HG03571 (cell line): ENCODE measurements around the gene KLF12.

Source experiments
- ATAC-seq: cut with Tn5 transposase; IDR thresholded peaks from one replicate; pipeline ENCODE4 v1.9.1; 2021; ENCODE audit not compliant: unreplicated experiment

KLF12 gene

GRCh38 chr13:74104661-74105275, 29.4 kb downstream of the KLF12 start:
- no peak for ATAC-seq

- ATAC-seq = no peak
These were observed 30.1 kb downstream of the KLF12 start for GRCh38 chr13:74103970-74104555.

DNA sequence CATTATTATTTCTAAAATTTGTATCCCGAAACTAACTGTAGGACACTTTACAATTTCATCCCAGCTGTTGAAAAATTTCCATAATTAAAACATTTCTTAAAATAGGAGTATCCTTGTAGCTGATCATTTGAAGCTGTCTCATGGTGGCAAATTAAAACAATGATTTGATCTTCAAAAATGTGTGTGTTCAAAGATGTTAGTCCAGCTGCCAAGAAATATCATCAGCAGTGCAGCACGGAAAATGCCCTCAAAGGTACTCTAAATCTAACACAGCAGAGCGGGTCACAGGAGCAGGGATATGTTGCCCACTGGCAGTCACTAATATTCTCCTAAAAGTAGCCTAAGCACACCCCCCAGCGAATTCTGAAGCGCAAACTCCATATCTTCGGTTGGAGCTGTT, 31.0 kb downstream of the KLF12 start:
- ATAC-seq = no peak

DNA sequence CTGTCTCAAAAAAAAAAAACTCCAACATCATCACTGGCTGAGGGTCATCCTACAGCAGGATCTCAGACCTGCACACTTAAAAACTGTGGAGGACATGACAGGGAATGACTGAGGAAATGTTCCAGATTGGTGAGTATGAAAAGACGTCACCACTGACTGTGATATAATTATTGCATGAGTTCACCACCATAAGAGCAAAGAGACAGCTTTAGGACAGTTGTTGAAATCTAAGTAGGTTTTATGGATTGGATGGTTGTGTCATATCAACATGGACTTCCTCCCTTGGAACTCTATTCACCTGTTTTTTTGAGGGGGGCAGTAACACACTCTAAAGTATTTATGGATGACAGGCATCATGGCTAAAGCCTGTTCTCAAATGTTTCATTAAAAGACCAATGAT, 31.5 kb downstream of the KLF12 start:
- ATAC-seq = no peak

DNA sequence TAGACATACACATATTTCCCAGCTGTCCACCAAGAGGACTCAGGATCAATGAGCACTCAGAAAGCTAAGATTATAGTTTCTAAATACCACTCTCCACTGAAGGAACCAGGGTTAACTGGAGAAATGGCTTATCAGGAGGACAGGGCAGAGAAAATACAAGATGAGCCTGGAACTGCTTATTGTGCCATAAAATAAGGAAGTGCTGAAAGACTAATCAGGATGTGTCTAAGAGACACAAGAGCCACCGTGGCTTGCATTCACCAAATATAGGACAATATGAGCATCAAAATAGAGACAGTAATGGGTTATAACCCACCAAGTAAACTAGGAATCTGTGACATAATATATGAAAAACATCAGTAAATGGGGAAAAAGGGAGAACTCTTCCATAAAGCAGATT, 32.8 kb downstream of the KLF12 start:
- no peak for ATAC-seq

DNA sequence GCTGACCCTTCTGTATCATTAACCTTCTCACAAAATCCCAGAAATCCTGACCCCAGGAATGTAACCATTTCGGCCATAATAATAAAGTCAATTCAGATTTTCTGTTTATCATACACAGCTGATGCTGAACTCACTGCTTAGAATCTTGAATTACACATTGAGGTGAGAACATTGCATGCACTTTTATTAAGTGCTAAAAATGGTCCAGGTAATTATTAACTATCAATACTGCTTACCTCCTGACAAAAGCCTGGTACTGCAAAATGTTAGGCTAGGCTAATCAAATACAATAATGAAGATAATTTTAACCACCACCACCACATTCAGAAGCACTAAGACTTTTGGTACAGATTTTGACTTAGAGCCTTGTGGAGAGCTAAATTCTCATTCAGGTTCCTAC, 36.1 kb downstream of the KLF12 start:
- no peak for ATAC-seq

DNA sequence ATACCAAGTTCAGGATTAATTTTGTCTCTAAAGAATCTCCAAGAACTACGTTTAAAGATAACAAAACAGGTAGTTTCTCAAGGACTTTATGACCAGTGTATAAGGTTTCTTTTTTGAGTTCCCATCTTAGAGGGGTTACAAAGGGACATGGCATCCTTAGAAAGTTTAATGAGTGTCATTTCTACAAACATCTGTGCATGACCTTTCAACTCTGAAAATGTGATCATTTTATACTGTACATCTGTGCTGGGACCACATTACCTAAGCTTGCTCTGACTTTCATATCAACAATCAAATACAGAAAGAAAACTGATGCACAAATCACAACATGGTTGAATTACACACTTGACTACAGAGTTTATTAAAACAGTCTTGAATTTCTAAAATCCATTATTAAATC, 37.1 kb downstream of the KLF12 start:
- ATAC-seq = no peak

DNA sequence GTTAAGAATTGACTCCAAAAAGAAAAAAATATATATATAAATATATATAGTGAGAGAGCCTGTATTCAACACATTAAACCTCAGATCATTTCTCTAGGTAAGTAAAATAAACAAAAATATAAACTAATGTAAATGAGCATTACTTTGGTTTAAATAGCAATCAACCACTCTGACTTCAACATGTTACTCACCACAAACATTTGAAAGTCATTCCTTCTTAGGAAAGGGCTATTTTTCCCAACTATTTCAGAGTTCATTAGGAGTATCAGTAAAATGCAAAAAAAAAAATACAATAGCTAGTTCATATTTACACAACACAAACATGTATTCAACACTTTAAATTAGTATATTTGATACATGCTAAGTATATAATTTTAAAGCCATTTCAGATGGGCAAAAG, 40.5 kb downstream of the KLF12 start:
- no peak for ATAC-seq

DNA sequence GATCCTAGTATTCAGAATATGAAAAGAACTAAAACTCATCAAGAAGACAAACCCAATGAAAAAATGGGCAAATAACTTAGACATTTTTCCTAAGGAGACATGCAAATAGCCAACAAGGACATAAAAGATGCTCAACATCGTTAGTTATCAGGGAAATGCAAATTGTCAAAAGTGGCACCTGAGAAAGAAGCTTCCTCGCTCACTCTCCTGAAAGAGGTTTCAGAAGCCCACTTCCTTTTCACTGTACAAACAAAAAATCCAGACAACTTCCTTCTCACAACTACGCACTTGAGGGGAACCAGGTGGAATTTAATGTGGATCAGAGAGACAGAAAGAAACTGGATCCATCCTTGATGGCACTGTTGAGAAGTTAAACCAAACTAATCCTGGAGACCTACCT, 41.5 kb downstream of the KLF12 start:
- ATAC-seq = no peak

GRCh38 chr13:74090869-74091605, 43.2 kb downstream of the KLF12 start:
- no peak for ATAC-seq

GRCh38 chr13:74090397-74090796, 43.8 kb downstream of the KLF12 start:
- ATAC-seq = no peak

DNA sequence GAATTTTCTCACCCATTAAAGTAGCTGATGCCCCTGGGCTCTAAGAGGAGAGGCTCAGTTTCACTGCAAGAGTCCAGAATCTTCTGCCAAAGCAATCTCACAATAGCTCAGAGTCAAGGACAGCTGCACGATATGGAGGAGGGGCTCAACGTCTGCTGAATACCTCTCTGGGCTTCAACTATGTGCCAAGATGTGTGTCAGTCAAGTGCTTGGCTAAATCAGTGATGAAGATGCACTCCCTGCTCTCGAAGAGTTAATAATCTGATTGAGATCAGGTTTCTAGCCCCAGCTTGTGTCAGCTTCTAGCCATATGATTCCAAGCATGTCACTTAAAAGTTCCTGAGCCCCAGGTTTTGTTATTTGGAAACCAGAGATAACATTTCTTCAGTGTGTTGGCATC, 46.8 kb downstream of the KLF12 start:
- no peak for ATAC-seq
